Right atrium auricular region (tissue), 2 donors: ENCODE results near the gene PMEPA1. TPM values are rescaled to one million over a fixed set of nuclear protein-coding genes. Genes with fewer than 3 reads are reported as not detected.
A peak's percentile ranks its signal among the peaks of the same experiment; 100 is the strongest.

Source experiments
- DNase-seq: peaks from one replicate; pipeline ENCODE4 v3.0.0-alpha.2; 2019; ENCODE audit warnings: low spot score
- H3K27ac ChIP-seq, 2 donors: fragments of 200-600 bp; sonication (generic); 1 replicate in 1 of 2; 2 replicates in 1 of 2; pipeline ENCODE4 v1.5.1; 2016 to 2019
- H3K27me3 ChIP-seq, 2 donors: fragments of 200-600 bp; sonication (generic); one replicate each; pipeline versions ENCODE4 v1.5.1 to v1.6.0; 2017 to 2019
- H3K36me3 ChIP-seq: fragments of 200-600 bp; sonication (generic); one replicate; pipeline ENCODE4 v1.5.1; 2016
- H3K4me1 ChIP-seq, 2 donors: fragments of 200-600 bp; sonication (generic); one replicate each; pipeline versions ENCODE4 v1.5.1 to v1.6.0; 2017 to 2019
- H3K4me3 ChIP-seq, 2 donors: fragments of 200-600 bp; sonication (generic); 1 replicate in 1 of 2; 2 replicates in 1 of 2; pipeline ENCODE4 v1.5.1; 2017 to 2019; ENCODE audit warnings: mild to moderate bottlenecking in 1 of 2, moderate library complexity in 1 of 2
- H3K9me3 ChIP-seq, 2 donors: fragments of 200-600 bp; sonication (generic); one replicate each; pipeline ENCODE4 v1.5.1; 2019
- total RNA-seq, 2 donors: library from RNA; depleted of rRNA; stranded (reverse); fragments of >200 nt; gene quantifications; one replicate each; pipeline ENCODE4 v1.1.0, GENCODE V29; 2016
- TF ChIP-seq, protein P1 (sequence below), 2 donors: fragments of 200-600 bp; sonication (generic); IDR thresholded peaks; one replicate each; pipeline ENCODE4 v1.5.1; 2019; ENCODE audit warnings: antibody characterized with exemption in 2 of 2

PMEPA1 gene
- total RNA-seq, 2 donors from 2014 or later, result 12.5 to 16.7 TPM

DNA sequence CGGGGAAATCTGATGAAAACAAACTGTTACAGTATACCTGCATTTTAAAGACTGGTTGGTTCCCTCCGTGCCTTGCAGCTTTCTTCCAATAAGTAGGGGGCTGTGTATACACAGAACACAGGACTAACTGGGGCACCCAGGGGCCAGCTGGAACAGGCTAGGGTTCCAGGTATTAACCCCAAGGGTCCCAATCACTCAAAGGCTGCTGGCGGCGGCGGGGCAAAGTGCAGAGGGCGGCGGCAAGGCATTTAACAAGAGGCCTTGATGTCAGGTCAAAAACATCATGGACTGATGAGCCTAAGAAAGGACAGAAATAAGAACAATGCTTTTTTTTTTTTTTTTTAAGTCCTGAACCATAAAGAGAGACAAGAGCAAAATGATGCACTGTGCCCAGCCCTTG lies 2.5 kb downstream of the PMEPA1 start:
- Histone ChIP-seq H3K9me3 (no peaks in the 10 kb centered on the region), H3K36me3 (no peaks in the 10 kb centered on the region), H3K27me3 (no peaks in the 10 kb centered on the region), H3K4me3 (peak overlapping the region in 1 of 2 donors; percentile 73), H3K27ac (peak overlapping the region; percentile 87 to 90), H3K4me1 (peaks cover 0 to 63% of the 10 kb centered on the region in 2 donors)
- DNase-seq, result no peak
- TF ChIP-seq, protein P1, sequence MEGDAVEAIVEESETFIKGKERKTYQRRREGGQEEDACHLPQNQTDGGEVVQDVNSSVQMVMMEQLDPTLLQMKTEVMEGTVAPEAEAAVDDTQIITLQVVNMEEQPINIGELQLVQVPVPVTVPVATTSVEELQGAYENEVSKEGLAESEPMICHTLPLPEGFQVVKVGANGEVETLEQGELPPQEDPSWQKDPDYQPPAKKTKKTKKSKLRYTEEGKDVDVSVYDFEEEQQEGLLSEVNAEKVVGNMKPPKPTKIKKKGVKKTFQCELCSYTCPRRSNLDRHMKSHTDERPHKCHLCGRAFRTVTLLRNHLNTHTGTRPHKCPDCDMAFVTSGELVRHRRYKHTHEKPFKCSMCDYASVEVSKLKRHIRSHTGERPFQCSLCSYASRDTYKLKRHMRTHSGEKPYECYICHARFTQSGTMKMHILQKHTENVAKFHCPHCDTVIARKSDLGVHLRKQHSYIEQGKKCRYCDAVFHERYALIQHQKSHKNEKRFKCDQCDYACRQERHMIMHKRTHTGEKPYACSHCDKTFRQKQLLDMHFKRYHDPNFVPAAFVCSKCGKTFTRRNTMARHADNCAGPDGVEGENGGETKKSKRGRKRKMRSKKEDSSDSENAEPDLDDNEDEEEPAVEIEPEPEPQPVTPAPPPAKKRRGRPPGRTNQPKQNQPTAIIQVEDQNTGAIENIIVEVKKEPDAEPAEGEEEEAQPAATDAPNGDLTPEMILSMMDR (IDR thresholded peaks at IDR 0.05), result no peak

DNA sequence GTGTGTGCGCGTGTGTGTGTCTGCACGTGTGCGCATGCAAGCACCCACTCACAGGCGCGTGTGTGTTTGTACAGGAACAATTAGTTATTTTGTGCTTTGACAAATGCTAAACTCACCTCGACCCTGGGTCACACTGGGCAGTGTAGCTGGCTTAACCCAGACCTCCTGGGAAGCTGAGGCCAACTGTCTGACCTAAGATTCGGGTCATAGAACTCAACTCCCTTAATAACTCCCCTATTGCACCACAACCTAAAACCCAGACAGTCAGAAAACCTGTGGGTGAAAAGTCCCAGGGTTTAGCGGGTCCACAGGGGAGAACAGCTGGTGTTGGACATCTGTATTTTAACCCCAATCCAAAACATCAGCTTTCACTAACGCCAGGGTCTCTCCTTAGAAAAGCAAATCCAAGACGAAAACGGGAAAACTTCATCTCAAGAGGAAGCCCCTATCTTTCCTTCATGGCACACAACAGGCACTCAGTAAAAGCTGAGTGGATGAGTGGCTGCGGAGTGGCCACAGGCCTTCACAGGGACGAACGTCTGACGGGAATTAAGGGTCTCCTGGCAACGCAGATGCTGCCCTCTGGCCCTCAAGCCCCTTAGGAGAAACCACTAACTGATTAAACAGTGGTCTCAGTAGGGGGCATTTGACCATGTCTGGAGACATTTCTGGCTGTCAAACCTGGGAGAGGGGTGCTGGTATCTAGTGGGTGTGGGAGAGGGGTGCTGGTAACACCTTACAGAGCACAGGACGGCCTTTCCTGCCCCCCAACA lies 4.5 kb downstream of the PMEPA1 start:
- H3K4me3 ChIP-seq, result no peak overlapping the region
- H3K27me3 ChIP-seq, result no peaks in the 10 kb centered on the region
- DNase-seq, result no peak
- peaks cover 0 to 43% of the 10 kb centered on the region in 2 donors for H3K4me1 ChIP-seq
- H3K9me3 ChIP-seq, result no peaks in the 10 kb centered on the region
- peak overlapping the region in 1 of 2 donors; percentile 26 for H3K27ac ChIP-seq
- TF ChIP-seq, protein P1 (IDR thresholded peaks at IDR 0.05), result no peak
- H3K36me3 ChIP-seq, result no peaks in the 10 kb centered on the region

DNA sequence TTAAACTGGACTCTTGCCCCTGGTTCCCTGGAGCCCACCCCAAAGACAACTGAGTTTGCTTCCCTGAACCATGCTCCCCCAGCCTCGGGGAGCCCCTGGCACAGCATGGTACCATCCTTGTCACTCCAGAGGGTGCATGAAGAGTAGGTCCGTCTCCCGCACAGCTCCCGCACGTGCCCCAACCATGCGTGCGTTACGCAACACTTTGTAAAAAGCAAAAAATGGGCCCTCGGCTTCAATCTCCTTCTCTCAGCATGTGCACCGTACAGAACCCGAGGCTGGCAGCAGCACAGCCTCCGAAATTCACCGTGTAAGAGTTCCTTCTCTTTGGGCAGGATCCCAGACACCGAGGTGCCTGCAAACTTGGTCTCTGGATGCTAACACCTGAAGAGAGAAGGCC lies 5.6 kb downstream of the PMEPA1 start:
- peaks cover 0 to 45% of the 10 kb centered on the region in 2 donors for H3K4me1 ChIP-seq
- no peak overlapping the region for H3K4me3 ChIP-seq
- H3K36me3 ChIP-seq, result no peaks in the 10 kb centered on the region
- H3K27me3 ChIP-seq, result no peaks in the 10 kb centered on the region
- TF ChIP-seq, protein P1 (IDR thresholded peaks at IDR 0.05), result no peak
- H3K9me3 ChIP-seq, result no peaks in the 10 kb centered on the region
- H3K27ac ChIP-seq, result no peak overlapping the region
- no peak for DNase-seq

DNA sequence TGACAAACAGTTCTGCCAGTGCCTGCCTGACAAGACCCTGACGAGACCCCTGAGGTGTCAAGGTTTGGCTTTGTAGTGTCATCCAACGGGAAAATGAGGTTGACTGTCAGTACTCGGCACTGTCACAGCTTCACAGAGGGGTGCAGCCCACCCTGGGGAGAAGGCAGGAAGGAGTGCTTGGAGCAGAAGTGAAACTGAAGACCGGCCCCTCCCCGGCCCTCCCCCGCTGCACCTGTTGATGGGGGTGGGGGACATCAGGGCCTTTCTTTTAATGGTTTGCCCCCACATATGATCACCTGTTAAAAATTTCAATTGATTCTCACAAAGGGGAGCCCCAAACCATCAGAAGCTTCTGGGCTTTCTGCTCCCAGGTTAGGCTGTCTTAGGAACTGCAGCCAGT lies 6.8 kb downstream of the PMEPA1 start:
- Histone ChIP-seq H3K4me1 (peaks cover 0 to 45% of the 10 kb centered on the region in 2 donors), H3K4me3 (no peak overlapping the region), H3K27me3 (no peaks in the 10 kb centered on the region), H3K9me3 (no peaks in the 10 kb centered on the region), H3K36me3 (no peaks in the 10 kb centered on the region), H3K27ac (no peak overlapping the region)
- TF ChIP-seq, protein P1 (IDR thresholded peaks at IDR 0.05), result no peak
- DNase-seq, result no peak

DNA sequence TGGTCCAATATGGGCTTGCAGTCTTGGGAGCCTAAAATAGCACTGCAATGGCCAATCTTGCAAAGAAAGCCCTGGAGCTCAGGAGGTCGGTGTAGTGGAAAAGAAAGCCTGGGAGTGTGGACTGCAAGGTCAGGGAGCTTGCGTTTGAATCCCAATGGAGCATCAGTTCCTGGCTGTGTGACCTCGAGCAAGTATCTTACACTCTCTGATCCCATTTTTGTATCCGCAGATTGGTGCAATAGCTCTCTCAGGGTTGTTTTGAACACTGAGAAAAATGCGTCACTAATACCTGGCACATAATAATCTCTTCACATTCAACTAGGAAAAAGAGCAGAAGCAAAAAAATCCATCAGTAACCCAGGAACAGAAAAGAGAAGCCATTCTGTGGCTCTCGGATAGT lies 7.3 kb downstream of the PMEPA1 start:
- DNase-seq, result no peak
- H3K27me3 ChIP-seq, result no peaks in the 10 kb centered on the region
- H3K27ac ChIP-seq, result no peak overlapping the region
- TF ChIP-seq, protein P1 (IDR thresholded peaks at IDR 0.05), result no peak
- H3K4me3 ChIP-seq, result no peak overlapping the region
- H3K36me3 ChIP-seq, result no peaks in the 10 kb centered on the region
- no peaks in the 10 kb centered on the region for H3K9me3 ChIP-seq
- H3K4me1 ChIP-seq, result peaks cover 0 to 44% of the 10 kb centered on the region in 2 donors

DNA sequence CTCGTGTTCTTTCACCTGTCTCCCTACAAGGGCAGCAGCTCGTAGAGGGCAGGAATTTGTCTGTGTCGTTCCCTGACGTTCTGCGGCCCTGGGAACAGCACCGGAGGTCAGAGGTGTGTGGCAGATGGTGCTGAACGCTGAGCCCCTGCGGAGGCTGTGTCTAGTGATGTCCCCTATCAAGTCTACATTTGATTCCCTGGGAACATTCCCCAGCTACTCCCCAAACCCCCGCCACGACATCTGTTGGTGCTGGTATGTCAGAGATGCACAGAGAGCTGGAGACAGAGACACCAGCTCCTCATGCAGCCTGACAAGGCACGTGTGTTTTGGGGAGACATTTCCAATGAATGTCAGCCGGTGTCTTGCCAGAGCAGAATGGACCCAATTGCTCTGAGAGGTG lies 7.7 kb downstream of the PMEPA1 start:
- no peaks in the 10 kb centered on the region for H3K27me3 ChIP-seq
- no peaks in the 10 kb centered on the region for H3K36me3 ChIP-seq
- H3K27ac ChIP-seq, result no peak overlapping the region
- TF ChIP-seq, protein P1 (IDR thresholded peaks at IDR 0.05), result no peak
- DNase-seq, result no peak
- H3K9me3 ChIP-seq, result no peaks in the 10 kb centered on the region
- H3K4me1 ChIP-seq, result peaks cover 0 to 46% of the 10 kb centered on the region in 2 donors
- H3K4me3 ChIP-seq, result no peak overlapping the region
